AG04450 (cell line): ENCODE results near the gene RXRB. TPM values are rescaled to one million over a fixed set of nuclear protein-coding genes. Genes with fewer than 3 reads are reported as not detected.

Experiments used
- CTCF ChIA-PET: fragments of 300-600, 350-600 bp; formaldehyde crosslinking; extraction: SDS; loops from one replicate; lab custom pipeline; 2022; ENCODE audit warnings: antibody characterized with exemption, inconsistent platforms; lab: Charles Lee
- POLR2A ChIA-PET: fragments of 350-600 bp; formaldehyde crosslinking; extraction: SDS; loops from one replicate; lab custom pipeline; 2021; ENCODE audit warnings: antibody characterized with exemption, inconsistent platforms; lab: Yijun Ruan, JAX
- DNase-seq: peaks from one replicate; pipeline ENCODE4 v3.0.0-alpha.2; 2011; ENCODE audit warnings: low read depth, low spot score
- H3K27ac ChIP-seq: one replicate; pipeline ENCODE4 v1.5.1; 2012; ENCODE audit warnings: low read depth, low read length, control low read depth
- H3K27me3 ChIP-seq: one replicate; pipeline ENCODE4 v1.6.0; 2012; ENCODE audit warnings: low read length; ENCODE audit not compliant: control insufficient read depth, insufficient read depth
- H3K4me3 ChIP-seq: 2 replicates; pipeline ENCODE4 v1.5.1; 2011; ENCODE audit warnings: mild to moderate bottlenecking, low read depth, low read length, control low read depth
- H3K9me3 ChIP-seq: 2 replicates; pipeline ENCODE4 v1.5.1; 2012; ENCODE audit warnings: low read length; ENCODE audit not compliant: control insufficient read depth, insufficient read depth
- polyA plus RNA-seq: library from polyadenylated mRNA; depleted of rRNA; stranded (reverse); fragments of >200 nt; gene quantifications from 2 replicates; pipeline ENCODE4 v1.2.3, GENCODE V29; 2011
- TF ChIP-seq, protein P1 (sequence below): IDR thresholded peaks from 2 replicates; pipeline ENCODE4 v1.5.1; 2011; ENCODE audit warnings: low read depth, low read length, control low read depth, inconsistent platforms

RXRB gene
- polyA plus RNA-seq, 1 experiment = 38.5 TPM

DNA sequence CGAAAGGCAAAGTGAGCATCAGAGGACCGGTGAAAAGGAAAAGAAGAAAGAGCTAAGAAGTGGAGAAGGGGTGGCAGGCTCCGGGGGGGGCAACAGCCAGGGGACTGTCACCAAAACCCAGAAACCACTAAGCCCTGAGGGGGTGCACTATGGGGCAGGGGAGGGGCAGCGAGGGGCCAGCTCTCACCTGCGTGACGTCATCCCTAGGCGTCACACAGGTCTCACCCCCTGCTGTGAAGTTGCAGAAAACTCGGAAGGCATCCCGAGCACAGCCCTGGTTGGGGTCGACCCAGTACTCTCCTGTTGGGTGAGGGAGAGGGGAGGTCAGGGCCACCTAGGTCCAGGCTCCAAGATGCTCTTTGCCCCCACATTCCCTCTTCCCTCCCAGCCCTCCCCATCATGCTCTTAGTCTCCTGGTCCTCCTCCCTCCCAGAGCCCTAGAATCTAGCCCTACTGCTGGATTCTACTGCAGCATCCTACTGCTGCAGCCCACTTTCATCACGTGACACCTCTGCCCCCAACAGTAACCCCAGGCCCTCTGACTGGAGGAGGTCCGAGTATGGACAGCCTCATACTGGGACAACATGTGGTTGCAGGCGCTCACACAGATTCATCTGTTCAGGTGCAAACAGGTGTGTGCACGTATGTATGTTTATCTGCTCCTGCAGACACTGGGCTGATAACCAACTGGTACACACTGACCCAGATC, 35.6 kb downstream of the RXRB start:
- no peak overlapping the region for H3K27ac ChIP-seq
- no peak for DNase-seq
- CTCF ChIA-PET = interaction anchor here (0.7 to 1.1 kb wide), 3 partner anchors 9 to 83 kb away, joined by 3 read pairs; no protein-coding TSS in a partner anchor

DNA sequence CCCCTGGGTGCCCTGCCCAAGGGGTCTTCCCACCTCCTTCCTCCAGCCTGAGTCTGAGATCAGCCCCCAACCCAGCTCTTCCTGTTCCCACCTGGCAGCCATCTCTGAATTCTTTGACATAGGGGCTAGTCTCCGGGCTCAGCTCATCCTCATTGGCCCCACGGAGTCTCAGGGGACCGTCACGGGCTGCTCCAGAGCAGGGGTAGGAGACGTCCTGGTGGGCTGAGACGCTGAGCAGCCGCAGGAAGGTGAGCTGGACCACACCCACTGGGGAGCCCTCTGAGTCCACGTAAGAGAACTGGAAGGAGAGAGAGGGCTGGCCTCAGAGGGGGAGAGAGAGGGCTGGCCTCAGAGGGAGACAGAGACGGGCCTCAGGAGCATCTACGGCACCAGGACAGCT, 36.3 kb downstream of the RXRB start:
- TF ChIP-seq, protein P1, sequence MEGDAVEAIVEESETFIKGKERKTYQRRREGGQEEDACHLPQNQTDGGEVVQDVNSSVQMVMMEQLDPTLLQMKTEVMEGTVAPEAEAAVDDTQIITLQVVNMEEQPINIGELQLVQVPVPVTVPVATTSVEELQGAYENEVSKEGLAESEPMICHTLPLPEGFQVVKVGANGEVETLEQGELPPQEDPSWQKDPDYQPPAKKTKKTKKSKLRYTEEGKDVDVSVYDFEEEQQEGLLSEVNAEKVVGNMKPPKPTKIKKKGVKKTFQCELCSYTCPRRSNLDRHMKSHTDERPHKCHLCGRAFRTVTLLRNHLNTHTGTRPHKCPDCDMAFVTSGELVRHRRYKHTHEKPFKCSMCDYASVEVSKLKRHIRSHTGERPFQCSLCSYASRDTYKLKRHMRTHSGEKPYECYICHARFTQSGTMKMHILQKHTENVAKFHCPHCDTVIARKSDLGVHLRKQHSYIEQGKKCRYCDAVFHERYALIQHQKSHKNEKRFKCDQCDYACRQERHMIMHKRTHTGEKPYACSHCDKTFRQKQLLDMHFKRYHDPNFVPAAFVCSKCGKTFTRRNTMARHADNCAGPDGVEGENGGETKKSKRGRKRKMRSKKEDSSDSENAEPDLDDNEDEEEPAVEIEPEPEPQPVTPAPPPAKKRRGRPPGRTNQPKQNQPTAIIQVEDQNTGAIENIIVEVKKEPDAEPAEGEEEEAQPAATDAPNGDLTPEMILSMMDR = no peak
- Histone ChIP-seq H3K27me3 (peaks cover 3% of the 10 kb centered on the region), H3K9me3 (no peaks in the 10 kb centered on the region), H3K4me3 (no peak overlapping the region), H3K27ac (no peak overlapping the region)
- POLR2A ChIA-PET = no interaction called here
- DNase-seq = no peak
- CTCF ChIA-PET = interaction anchor here (0.7 to 1.1 kb wide), 3 partner anchors 10 to 84 kb away, joined by 3 read pairs; no protein-coding TSS in a partner anchor

More for the DNA sequence above, 35.6 kb downstream of the RXRB start:
- Histone ChIP-seq H3K4me3 (no peak overlapping the region), H3K9me3 (no peaks in the 10 kb centered on the region), H3K27me3 (peaks cover 3% of the 10 kb centered on the region)
- TF ChIP-seq, protein P1 = no peak
- POLR2A ChIA-PET = interaction anchor here (0.6 kb wide), 1 partner anchor 59 kb away, joined by 8 read pairs; no protein-coding TSS in a partner anchor

DNA sequence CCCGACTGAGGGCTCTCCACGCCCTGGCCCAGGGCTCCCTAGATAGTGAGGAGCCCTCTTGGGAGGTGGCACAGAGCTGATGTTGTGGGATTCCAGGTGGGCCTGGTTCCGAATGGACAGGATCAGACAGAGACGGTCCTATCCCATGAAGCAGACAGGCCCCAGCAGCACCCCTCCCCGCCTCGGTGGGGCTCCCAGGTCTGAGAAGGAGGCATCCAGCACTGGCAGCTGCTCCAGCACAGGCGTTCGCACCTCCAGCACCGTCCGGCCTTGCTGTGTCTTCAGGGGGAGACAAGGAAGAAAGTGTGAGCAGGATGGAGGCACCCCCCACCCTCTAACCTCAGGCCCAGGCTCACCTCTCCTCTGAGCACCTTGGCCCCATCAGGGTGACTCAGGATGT, 36.9 kb downstream of the RXRB start:
- H3K27me3 ChIP-seq = peaks cover 3% of the 10 kb centered on the region
- H3K9me3 ChIP-seq = no peaks in the 10 kb centered on the region
- TF ChIP-seq, protein P1 = no peak
- CTCF ChIA-PET = no interaction called here
- no peak overlapping the region for H3K4me3 ChIP-seq
- no peak overlapping the region for H3K27ac ChIP-seq
- no peak for DNase-seq
- POLR2A ChIA-PET = no interaction called here

DNA sequence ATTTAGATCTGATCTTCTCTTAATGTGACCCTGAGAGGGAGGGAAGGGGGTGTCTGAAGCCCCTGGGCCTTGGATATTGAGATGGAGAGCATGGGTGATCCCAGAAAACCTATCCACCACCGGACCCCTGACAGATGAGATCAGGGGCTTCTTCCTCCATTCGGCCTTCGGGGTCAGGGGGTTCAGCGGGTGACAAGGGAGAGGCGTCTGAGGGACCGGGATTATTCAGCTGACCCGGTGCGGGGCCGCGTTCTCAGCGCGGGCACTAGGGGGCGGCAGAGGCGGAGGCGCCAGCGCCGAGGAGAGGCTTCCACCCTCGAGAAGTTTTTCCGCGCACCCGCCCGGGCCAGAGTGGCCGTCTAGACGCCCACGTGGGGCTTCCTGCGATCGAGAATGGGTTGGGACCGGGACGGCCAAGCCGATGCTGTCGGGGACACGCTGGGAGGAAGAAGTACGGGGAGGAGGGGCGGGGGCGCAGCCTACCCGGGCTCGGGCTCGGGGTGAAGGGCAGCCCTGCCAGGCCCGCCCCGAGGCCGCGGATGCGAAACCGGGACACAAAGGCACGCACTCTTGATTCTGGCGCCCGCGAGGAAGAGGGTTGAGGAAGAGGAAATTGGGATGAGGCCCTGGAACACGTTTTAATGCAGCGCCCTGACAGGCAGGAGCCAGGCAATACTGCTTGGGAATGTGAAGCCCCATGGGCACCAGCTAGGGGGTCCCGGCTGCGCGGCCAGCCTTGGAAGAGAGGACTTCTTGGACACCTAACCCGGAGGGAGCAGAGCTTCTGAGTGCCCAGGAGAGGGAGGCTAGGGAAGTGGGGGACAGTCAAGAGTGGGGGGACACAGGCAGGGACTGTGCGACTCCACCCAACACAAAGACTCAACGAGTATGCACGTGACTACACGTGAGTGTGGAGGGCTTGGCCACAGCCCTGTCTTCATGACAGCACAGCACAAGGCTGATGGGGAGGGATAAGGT, 38.8 kb downstream of the RXRB start:
- POLR2A ChIA-PET = no interaction called here
- H3K27ac ChIP-seq = no peak overlapping the region
- CTCF ChIA-PET = interaction anchor here (0.7 to 4.3 kb wide), 10 partner anchors 12 to 208 kb away, joined by 3 to 19 read pairs (median 3); partner anchors contain the start of gene HLA-DMA
- H3K9me3 ChIP-seq = no peaks in the 10 kb centered on the region
- H3K27me3 ChIP-seq = peaks cover 11% of the 10 kb centered on the region
- DNase-seq = no peak
- TF ChIP-seq, protein P1 = peak; percentile 90
- peak overlapping the region; percentile 55 for H3K4me3 ChIP-seq
